ENCODE measurements around the gene SDK1.

Gene SDK1

DNA sequence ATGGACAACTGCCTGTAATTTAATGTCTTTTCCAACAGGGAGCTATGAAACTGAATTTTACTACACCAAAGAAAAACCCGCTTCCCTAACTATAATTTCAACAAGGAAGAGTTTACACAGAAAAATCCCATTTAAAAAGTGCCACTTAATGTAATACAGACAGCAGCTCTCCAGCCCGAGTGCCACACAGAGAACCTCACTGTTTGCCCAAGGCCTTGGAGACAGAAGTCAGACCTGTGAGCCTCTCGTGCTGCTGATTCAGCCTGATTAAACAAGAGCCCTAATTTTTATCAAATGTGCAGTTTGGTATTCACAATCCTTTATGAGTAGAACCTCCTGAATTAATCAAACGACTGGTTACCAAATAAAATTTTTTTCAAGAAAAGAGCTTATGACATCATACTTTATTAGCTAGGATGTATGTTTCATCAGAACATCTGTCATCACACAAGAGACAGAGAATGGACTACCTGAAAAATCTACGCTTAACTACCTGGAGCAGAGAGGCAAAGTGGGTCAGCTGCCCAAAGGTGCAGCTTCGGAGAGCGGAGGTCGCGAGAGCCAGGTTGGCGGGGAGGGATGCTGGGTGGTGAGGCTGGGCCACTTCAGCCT lies 543.6 kb downstream of the SDK1 start:
- DNase-seq (ENCODE audit: low read depth) = no peak
- in situ Hi-C loops (cut with HindIII; ENCODE audit: low sequenced_read_pairs) = no loop called here
- H3K4me3 ChIP-seq (ENCODE audit: low read depth, low read length) = no peak overlapping the region
- TF ChIP-seq, protein P1, sequence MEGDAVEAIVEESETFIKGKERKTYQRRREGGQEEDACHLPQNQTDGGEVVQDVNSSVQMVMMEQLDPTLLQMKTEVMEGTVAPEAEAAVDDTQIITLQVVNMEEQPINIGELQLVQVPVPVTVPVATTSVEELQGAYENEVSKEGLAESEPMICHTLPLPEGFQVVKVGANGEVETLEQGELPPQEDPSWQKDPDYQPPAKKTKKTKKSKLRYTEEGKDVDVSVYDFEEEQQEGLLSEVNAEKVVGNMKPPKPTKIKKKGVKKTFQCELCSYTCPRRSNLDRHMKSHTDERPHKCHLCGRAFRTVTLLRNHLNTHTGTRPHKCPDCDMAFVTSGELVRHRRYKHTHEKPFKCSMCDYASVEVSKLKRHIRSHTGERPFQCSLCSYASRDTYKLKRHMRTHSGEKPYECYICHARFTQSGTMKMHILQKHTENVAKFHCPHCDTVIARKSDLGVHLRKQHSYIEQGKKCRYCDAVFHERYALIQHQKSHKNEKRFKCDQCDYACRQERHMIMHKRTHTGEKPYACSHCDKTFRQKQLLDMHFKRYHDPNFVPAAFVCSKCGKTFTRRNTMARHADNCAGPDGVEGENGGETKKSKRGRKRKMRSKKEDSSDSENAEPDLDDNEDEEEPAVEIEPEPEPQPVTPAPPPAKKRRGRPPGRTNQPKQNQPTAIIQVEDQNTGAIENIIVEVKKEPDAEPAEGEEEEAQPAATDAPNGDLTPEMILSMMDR (IDR thresholded peaks at IDR 0.05; ENCODE audit: low read depth, low read length, missing control alignments) = no peak

DNA sequence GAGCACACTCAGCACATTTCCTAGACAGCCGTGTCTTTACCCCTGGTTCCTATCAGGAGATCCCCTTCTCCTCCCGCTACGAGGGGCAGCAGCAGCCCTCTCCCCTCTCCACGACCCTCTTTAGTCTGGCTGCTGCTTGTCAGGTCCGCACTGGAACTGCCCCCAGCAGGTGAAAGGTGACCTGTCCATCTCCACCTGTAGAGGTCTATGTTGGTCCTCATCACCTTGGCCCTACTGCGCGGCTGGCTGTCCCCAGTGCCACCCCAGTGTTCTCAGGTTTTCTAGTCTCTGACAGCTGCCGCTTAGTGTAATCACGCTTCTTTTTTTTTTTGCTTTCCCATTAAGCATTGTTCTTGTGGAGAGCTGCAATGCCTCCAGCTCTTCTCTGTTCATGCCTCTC lies 545.7 kb downstream of the SDK1 start:
- TF ChIP-seq, protein P1 (IDR thresholded peaks at IDR 0.05; ENCODE audit: low read depth, low read length, missing control alignments) = no peak
- no peak overlapping the region for H3K4me3 ChIP-seq (ENCODE audit: low read depth, low read length)
- no peak for DNase-seq (ENCODE audit: low read depth)
- in situ Hi-C loops (cut with HindIII; ENCODE audit: low sequenced_read_pairs) = no loop called here

DNA sequence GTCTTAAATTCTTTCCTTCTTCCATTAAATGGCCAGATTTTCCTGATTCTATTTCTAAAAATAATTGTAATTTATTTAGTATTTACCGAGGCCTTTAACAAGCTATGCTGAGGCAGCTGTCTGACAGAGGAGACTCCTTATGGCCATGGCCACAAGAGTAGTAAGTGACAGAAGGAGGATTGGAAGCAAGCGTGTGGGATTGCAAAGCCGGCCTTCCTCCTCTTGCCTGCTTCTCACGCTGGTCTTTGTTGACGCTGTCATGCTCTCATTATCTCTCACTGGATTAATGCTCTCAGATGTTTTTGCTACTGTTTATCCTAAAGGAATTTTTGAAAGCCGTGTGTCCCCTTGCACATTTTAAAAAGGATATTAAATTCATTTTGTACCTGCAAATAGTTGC lies 546.3 kb downstream of the SDK1 start:
- in situ Hi-C loops (cut with HindIII; ENCODE audit: low sequenced_read_pairs) = no loop called here
- no peak for DNase-seq (ENCODE audit: low read depth)
- H3K4me3 ChIP-seq (ENCODE audit: low read depth, low read length) = no peak overlapping the region
- TF ChIP-seq, protein P1 (IDR thresholded peaks at IDR 0.05; ENCODE audit: low read depth, low read length, missing control alignments) = no peak

DNA sequence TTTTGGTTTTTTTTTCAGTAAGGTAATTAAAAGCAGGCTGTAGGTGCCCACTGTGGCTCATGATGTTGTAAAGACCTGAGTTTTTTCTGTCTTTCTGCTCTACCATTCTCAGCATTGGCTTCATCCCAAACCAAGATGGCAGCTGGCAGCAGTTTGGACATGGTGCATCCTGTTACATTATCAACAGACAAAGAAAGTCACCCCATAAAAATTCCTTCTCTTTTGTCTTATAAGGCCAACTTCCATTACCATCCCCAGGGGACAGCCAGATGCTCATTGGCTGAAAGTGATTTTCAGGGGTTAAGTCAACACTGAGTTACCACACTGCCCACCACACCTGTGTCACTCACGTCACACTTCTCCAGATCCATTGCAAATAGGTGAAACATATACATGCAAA lies 558.4 kb downstream of the SDK1 start:
- DNase-seq (ENCODE audit: low read depth) = no peak
- H3K4me3 ChIP-seq (ENCODE audit: low read depth, low read length) = no peak overlapping the region
- TF ChIP-seq, protein P1 (IDR thresholded peaks at IDR 0.05; ENCODE audit: low read depth, low read length, missing control alignments) = no peak
- in situ Hi-C loops (cut with HindIII; ENCODE audit: low sequenced_read_pairs) = no loop called here

DNA sequence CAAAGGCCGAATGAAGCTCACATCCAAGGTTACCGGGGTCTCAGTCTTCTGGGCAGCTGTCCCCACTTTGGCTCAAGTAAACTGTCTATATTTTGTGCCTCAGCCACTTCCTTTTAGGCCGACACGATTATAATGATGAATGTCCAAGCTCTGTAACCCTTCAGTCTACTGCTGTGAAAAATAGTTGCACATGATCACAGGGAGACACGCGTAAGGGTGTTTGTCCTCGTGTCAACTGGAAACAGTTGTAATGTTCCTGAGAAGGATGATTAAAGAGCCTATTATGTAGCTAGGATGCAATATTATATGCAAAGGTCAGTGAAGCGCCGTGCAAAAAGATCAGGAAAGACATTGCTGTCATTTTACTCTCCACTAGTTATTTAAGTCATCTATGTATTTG lies 559.9 kb downstream of the SDK1 start:
- no peak overlapping the region for H3K4me3 ChIP-seq (ENCODE audit: low read depth, low read length)
- DNase-seq (ENCODE audit: low read depth) = no peak
- in situ Hi-C loops (cut with HindIII; ENCODE audit: low sequenced_read_pairs) = no loop called here
- TF ChIP-seq, protein P1 (IDR thresholded peaks at IDR 0.05; ENCODE audit: low read depth, low read length, missing control alignments) = no peak

DNA sequence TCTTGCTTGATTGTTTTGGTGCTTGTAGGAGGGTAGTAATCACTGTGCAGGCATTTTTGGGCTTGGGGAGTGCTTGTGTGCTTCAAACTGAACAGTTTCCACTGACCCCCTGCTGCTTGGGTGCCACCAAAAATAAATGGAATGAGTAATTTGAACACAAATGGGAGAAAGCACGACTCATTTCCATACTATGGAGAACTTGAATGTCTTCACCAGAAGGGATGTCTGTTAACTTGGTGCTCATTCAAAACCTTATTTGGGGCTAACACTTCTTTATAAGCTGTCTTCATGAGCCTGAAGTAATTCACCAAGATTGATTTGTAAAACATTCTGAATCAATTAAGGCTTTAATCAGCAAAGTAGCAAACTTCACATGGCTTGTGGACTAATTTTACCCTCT lies 560.3 kb downstream of the SDK1 start:
- in situ Hi-C loops (cut with HindIII; ENCODE audit: low sequenced_read_pairs) = no loop called here

More for the DNA sequence above, 560.3 kb downstream of the SDK1 start:
- no peak for DNase-seq (ENCODE audit: low read depth)
- TF ChIP-seq, protein P1 (IDR thresholded peaks at IDR 0.05; ENCODE audit: low read depth, low read length, missing control alignments) = no peak
- no peak overlapping the region for H3K4me3 ChIP-seq (ENCODE audit: low read depth, low read length)

All from astrocyte of the cerebellum (primary cell).